NCI-H2171 (cell line): ENCODE results near the gene UBE3D.
A peak's percentile ranks its signal among the peaks of the same experiment; 100 is the strongest.
"Not testable (repeated sequence)": the region's sequence is repeated elsewhere in the genome, so short reads cannot be mapped to it uniquely, and the experiment has no call there.

Experiments
- DNase-seq: peaks from one replicate; lab custom pipeline; 2025; lab: John Stamatoyannopoulos, UW

UBE3D gene

DNA sequence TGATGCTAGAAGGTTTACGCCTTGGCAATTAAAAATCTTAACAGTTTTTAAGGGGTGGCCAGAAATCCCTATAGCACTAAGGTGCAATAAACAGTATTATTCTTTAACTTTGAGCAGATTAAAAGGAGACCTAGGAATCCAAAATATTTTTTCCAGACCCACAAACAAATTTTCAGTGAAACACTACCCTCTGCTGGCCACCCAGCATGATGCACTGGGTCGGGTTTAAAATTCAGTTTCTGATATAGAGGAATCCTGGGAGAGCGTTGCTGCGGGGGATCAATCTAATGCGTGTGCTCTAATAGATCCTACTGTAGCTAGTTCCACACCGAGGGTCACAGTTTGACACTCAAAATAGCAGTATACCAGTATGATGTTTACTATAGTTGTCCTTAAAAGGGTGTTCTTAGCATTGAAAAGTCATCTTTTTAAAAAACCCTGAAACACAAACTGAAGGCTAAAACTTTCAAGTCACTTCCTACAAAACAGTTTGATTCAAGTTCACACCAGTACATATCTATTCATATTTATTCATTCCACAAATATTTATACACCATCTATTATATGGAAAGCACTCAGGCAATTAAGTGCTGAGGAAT, 10.2 kb downstream of the UBE3D start:
- DNase-seq = peak; percentile 4

DNA sequence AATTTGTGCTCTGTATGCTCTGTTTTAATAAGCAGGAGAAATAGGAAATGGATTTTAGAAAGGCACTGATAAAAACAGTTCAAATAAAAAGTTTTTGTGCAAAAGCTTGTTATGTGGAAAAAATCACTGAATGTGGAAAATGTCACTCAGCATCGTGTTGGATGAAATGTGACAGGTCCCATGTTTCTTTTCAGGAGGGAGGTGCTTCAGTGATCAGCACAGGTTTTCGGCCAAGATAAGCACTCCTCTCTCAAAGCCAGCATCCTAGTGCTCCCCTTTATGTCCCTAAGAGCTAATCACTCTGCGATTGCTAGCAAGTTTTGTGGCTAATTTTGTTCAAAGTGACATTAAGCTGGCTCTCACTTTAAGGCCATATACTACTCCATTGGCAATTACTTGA, 12.0 kb downstream of the UBE3D start:
- DNase-seq = no peak

DNA sequence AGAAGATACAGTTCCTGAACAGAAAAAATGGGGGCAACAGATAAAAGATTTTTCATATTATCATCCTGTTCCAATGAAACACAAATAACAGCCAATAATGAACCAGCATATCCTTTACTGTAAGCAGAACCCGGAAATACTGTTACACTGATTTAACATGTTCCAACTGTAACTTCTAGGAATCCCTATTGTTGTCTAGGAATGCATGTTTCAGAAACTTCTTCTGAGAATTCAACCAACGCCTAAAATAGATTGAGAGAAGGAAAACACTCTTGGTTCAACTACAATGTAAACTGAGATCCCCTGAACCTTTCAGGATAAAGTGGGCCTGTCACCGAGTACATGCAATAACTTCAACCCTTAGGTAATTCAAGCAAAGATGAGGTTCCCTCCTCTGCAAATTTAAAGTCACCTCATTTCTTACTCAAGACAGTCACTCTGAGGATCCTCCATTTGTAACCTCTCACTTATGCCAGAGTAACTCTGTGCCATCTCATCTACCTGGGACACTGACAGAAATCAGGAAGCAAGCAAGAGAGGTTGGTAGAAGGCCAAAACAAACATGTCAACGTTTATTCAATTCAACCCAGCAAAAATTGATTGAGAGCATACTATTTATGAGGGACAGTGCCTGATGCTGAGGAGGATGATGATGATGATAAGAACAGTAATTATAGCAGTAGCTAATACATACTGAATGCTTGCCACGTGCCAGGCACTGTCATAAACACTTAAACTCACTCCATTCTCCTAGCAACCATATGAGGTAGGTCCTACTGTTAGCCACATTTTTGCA, 14.1 kb downstream of the UBE3D start:
- no peak for DNase-seq

DNA sequence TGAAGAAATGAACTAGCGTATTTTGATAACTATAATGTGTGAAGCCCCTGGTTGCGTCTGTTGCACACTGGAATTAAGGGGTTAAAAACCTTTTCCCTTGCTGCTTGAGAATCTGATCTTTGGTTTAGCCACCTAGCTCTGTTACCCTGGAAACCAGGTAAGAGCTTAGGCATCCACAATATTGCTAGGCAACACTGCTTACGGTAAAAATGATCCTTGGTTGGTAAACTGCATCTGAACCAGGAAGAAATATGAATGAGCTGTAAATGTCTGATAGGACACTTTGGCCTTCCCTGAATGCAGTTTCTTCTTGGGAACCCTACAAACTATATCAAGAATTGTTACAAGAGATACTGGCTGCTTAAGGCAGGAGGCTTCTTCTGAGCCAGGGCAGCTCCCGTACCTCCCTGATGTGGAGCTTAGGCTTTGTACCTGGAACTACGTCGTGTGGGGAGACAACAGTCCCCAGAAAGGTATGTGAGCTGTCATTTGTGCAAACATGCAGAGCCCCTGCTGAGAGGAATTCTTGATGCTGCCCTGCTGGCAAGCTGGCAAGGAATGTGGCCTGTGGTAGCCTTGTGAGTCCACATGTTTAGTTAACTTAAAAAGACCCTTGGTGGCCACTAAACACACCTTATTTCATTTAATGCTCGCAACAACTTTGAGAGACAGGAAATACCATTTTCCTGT, 18.4 kb downstream of the UBE3D start:
- no peak for DNase-seq

DNA sequence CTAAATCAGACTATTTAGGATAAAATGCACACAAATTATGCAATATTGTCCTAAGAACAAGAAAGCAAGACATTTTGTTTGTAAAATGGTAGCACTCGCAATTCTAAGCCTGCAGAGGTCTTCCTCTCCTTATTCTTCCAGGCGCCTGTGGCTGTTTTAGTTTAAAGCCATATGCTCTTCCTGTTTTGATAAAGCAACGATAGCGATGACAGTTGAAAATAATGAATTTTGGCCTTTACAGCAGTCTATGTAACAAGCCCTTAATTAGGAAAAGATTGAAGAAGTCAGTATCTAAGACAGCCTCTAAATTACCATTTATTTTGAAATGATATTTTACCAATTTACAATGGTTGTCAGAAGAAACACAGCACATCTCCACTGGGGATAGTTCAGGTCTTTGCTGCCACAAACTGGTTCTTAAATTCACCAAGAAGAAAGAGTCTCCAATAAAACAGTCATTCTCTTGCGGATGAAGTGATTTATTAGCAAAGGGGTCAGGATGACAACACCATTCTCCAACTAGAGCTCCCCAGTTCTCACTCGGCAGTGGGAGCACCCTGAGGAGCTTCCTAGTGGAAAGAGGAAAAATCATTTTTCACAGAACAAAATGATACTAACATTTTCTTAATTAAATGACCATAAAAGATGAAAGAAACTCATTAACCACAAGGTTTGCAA, 21.4 kb downstream of the UBE3D start:
- DNase-seq = no peak

DNA sequence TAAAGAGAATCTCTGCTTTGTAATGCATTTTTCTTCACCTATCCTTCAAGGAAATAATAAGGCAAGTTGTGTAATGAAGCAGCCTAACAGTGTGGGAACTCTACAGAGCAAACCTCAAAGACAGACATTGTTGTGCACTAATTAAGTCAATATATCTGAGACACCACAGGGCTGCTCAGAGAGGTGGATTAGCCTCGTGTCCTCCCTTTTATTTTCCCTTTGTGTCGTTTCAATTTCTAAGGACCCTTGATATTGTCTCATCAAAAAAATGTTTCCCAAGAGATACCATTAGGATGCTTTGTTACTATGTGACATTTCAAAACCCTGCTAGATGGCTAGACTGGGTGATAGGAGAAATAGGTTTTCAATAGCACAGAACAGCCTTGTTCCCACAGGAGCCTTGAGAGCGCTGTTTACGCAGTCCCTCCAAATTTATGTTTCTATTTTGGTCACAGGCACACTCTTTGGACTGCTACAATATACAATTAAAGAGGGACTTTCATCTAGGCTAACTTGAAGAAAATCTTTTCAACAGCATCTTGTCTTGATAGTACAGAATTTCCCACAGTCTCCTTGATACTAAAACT, 23.1 kb downstream of the UBE3D start:
- no peak for DNase-seq

DNA sequence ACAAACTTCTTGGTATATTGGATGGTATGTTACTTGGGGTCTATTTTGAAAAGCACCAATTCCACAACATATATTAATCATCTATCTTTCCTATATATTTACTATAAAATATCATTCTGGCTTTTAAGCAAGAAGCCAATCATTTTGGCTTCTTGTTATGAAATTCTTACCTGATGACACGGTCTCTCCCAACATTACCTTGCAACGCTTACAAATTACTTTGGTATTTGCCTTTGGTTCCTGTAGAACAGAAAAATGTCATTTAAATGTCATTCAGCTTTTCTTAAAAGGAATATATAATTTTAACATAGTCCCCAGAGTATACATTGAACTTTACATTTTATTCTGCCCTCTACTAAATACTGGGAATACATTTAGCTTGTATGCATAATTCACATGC, 27.4 kb downstream of the UBE3D start:
- no peak for DNase-seq

DNA sequence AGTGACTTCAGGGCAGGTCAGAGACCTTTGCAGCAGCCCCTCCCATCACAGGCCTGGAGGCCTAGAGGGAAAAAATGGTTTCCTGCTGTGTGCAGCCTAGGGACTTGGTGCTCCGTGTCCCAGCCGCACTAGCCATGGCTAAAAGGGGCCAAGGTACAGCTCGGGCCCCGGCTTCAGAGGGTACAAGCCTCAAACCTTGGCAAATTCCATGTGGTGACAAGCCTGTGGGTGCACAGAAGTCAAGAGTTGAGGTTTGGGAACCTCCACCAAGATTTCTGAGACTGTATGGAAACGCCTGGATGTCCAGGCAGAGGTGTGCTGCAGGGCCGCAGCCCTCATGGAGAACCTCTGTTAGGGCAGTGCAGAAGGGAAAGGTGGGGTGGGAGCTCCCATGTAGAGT, 34.0 kb downstream of the UBE3D start:
- DNase-seq = no peak

DNA sequence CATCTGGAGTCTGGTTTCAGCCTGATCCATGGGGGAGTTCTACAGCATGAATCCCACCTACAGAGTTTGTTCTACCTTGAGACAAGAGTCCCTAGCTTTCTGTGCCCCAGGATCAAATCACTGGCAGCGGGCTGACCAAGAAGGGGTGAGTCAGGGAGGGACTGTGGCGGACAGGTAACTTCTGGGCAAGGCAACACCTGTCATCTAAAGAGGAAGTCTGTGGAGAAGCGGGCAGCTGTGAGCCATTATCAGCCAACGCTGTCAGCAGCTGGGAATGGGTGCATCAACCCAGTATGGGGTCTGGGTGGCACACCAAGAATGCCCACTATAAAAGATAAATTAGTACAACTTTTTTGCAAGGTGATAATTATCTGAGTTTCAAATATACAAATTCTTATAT, 45.9 kb downstream of the UBE3D start:
- DNase-seq = no peak

DNA sequence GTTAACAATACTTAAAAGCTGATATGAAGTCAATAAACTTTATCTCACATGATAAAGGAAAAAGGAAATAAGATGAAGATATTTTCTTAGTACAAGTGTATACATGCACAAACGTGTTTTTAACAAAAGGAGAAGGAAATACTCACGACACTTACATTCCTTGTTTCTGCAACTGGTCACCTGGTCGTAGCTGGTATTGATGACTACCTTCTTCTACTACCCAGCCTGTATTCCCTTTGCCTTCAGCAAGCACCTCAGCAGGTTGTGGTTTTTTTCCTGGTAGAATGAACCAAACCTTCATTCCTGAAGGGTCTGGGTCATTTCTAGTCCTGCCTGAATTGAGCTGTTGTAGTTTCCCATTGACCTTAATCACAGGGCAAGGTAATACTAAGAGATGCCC, 54.5 kb downstream of the UBE3D start:
- not testable (repeated sequence) for DNase-seq

DNA sequence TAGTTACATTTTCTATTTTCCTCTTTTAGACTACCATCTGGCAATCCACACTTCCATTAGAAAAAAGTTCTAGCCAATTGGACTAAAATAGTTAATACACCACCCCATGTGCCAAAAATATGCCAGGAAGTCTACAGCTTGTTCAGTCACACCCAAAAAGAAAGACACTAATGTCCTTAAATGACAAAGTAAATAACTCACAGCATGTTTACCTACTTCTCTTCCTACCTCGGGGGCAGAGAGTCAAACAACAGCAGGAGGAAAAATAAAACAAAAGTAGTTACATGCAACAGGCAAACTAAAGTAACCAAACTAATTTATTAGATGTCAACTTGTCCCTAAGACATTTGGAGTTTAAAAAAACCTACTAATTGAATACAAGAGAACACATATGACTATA, 57.0 kb downstream of the UBE3D start:
- DNase-seq = no peak

DNA sequence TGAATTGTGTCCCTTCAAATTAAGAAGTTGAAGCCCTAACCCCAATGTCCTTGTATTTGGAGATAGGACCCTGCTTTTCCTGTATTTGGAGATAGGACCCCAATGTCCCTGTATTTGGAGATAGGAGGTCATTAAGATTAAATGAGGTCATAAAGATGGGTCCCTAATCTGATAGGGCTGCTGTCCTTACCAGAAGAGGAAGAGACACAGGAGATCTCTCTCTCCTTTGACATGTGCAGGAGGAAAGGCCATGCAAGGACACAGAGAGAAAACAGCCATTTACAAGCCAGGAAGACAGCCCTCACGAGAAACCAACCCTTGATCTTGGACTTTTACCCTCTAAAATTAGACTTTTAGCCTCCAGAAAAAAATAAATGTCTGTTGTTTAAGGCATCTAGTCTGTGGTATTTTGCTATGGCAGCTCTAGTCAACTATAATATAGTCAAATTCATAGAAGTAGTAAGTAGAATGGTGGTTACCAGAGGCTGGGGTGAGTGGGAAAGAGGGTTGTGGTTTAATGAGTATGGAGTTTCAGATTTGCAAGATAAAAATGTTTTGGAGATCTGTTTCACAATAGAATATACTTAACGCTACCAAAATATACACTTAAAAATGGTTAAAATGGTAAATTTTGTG, 59.3 kb downstream of the UBE3D start:
- no peak for DNase-seq

DNA sequence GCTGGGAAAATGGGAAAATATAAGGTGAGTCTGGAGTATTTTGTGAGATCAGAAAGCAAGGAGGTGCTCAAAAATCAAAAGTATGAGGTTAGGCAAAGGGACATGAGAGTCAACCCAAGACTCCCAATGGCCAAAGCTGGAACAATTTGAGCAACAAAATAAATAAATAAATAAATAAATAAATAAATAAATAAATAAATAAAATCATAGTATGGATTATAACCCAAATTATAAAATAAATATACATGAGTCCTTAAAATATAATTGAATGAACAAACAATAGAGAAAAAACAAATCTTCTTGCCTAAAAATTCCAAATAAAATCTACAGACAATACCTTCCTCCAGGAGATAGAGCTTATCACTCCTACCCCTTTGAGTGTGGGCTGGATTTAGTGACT, 69.5 kb downstream of the UBE3D start:
- no peak for DNase-seq

DNA sequence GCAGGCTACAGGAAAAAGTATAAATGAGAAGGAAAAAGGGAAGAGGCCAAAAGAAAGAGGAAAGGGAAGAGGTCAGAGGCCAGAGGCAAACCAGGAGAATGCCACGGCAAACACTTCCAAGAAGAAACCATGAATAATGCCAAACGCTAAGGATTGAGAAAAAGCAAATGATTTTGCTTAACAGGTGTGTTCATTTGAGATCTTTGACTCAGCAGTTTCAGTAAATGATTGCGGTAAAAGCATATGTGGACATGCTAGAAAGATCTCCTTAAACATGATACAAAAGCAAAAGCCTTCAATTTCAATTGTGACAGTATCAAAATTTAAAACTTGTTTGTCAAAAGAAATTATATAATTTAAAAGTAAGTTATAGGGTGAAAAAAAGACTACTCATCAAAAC, 70.6 kb downstream of the UBE3D start:
- DNase-seq = no peak

DNA sequence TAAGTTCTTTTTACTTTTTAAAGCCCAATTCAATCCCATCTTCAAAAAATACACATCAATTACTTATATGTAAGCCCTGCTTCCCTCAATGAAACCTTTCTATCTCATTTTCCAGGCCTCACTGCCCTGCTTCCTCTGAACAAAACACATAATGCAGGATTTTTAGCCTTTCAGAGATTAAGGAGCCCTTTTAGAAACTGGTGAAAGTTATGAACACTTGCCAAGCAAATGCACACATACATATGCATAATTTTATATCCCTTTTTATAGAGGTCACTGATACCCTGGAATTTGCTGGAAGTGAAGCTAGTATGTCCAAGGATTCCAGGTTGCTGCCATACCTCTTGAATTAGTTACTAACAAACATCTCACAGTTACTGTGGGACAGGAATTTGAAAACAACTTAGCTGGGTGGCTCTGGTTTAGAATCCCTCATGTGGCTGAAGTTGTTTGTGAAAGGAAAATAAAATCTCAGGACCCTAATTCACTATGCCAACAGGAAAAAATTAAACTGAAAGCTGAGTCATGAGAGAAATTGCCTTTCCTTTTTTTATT, 75.8 kb downstream of the UBE3D start:
- no peak for DNase-seq

DNA sequence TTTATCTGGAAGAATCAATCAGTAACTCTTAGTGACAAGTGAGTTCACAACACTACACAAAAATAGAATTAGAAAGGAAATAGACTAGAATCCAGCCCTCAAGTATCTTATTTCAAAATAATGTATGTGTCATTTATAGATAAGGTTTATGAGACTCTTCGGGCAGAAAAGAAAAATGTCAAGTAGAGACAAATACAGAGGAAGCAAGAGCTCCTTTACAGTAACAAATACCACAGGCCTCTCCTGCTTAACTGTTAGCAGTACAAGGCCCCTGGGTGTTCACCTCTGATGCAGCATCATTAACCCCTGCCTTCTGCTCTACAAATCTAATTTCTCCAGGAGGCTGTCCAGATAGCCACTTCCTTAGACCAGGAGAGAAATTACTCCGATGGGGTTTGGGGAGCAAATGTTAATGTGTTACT, 76.7 kb downstream of the UBE3D start:
- DNase-seq = no peak

DNA sequence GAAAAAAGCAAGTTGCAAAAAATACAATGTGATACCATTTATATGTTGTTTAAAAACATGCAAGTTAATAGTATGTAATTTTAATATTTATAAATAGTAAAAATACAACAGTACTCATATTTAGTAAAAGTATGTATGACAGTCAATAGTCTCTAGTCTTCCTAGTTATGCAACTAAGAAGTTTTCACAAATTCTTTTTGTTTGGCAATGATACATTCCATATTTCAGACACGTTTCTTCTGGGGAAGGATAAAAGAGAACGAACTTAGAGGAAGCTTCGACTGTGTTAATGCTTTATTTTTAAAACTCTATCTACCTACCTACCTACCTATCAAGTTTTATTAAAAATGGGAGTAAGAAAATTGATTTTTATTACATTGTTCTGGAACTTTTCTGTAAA, 77.7 kb downstream of the UBE3D start:
- DNase-seq = no peak

DNA sequence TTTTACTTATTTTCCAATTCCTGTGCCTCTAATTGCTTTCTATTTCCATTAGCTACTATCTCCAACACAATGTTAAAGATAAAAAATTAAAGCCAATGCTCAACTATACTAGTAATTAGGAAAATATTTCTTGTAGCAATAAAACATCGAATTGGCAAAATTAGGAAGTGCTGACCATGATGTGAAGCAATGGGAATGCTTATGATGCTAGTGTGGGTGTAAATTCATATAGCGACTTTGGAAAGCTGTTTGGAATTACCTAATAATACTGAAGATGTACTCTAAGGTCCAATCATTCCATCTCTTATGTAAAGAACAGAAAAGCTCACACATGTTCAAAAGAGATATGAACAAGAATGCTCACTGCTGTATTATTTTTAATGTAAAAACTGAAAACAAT, 78.2 kb downstream of the UBE3D start:
- no peak for DNase-seq

DNA sequence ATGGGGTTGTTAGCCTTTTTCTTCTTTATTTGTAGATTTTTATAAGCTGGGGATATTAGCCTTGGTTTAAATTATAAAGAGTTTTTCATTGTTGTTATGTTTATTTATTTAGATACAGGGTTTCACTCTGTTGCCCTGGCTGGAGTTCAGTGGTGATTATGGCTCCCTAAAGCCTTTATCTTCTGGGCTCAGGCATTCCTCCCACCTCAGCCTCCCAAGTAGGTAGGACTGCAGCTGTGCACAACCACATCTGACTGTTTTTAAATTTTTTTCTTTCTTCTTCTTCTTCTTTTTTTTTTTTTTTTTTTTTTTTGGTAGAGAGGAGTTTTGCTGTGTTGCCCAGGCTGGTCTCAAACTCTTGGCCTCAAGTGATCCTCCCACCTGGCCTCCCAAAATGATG, 80.9 kb downstream of the UBE3D start:
- no peak for DNase-seq

DNA sequence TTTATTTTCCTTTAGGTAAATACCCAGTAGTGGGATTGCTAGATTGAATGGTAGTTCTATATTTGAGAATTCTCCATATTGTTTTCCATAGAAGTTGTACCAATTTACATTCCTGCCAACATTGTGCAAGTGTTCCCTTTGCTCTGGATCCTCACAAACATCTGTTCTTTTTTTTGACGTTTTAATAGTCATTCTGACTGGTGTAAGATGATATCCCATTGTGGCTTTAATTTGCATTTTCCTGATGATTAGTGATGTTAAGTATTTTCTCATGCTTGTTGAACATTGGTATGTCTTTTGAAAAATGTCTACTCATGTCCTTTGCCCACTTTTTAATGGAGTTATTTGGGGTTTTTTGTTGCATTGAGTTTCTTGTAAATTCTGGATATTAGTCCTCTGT, 85.6 kb downstream of the UBE3D start:
- DNase-seq = peak; percentile 16

DNA sequence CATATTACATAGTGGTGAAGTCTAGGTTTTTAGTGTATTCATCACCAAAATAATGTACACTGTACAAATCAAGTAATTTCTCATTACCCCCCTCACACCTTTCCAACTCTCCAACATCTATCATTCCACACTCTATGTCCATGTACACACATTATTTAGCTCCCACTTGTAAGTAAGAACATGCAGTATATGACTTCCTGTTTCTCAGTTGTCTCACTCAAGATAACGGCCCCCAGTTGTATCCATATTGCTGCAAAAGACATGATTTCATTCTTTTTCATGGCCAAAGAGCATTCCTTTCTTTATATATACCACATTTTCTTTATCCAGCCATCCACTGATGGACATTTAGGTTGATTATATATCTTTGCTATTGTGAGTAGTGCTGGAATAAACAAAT, 86.0 kb downstream of the UBE3D start:
- no peak for DNase-seq
